GM23338 (cell line): ENCODE measurements around the gene CFAP299. TPM values are rescaled to one million over a fixed set of nuclear protein-coding genes. Genes with fewer than 3 reads are reported as not detected.

Source experiments
- ATAC-seq: fragments of 200-7000 bp; cut with Tn5 transposase; 3 replicates; pipeline ENCODE4 v1.9.1; 2020
- DNase-seq: peaks from one replicate; pipeline ENCODE4 v3.0.0-alpha.2; 2015; ENCODE audit warnings: low spot score
- H2AFZ ChIP-seq: fragments of 200-600 bp; sonication (generic); 2 replicates; pipeline ENCODE4 v1.8.0; 2016; ENCODE audit warnings: antibody characterized with exemption, mild to moderate bottlenecking, moderate library complexity
- H3F3A ChIP-seq: fragments of 200-600 bp; sonication (generic); replicated peaks from 2 replicates; pipeline ENCODE4 v1.8.0; 2017; ENCODE audit warnings: antibody characterized with exemption, mixed run types, low read depth
- H3K27ac ChIP-seq: fragments of 200-600 bp; sonication (generic); 2 replicates; pipeline ENCODE4 v1.6.1; 2016; ENCODE audit warnings: low read depth
- H3K27me3 ChIP-seq: fragments of 200-600 bp; sonication (generic); 2 replicates; pipeline ENCODE4 v1.8.0; 2016; ENCODE audit warnings: mild to moderate bottlenecking, mixed run types, moderate library complexity; ENCODE audit not compliant: insufficient read depth
- H3K36me3 ChIP-seq: fragments of 200-600 bp; sonication (generic); 2 replicates; pipeline ENCODE4 v1.8.0; 2016; ENCODE audit warnings: mild to moderate bottlenecking; ENCODE audit not compliant: insufficient read depth
- H3K4me1 ChIP-seq: fragments of 200-600 bp; sonication (generic); 2 replicates; pipeline ENCODE4 v1.8.0; 2016; ENCODE audit warnings: mild to moderate bottlenecking, moderate library complexity; ENCODE audit not compliant: insufficient read depth
- H3K4me2 ChIP-seq: fragments of 200-600 bp; sonication (generic); 2 replicates; pipeline ENCODE4 v1.7.1; 2017; ENCODE audit warnings: mixed run types
- H3K4me3 ChIP-seq: fragments of 200-600 bp; sonication (generic); 2 replicates; pipeline ENCODE4 v1.6.1; 2016; ENCODE audit warnings: mixed run types
- H3K79me2 ChIP-seq: fragments of 200-600 bp; sonication (generic); replicated peaks from 2 replicates; pipeline ENCODE4 v1.8.0; 2017; ENCODE audit warnings: mild to moderate bottlenecking; ENCODE audit not compliant: insufficient read depth
- H3K9me2 ChIP-seq: fragments of 200-600 bp; sonication (generic); 2 replicates; pipeline ENCODE4 v1.8.0; 2017; ENCODE audit not compliant: insufficient read depth
- H4K20me1 ChIP-seq: fragments of 200-600 bp; sonication (generic); replicated peaks from 2 replicates; pipeline ENCODE4 v1.8.0; 2017; ENCODE audit warnings: mild to moderate bottlenecking; ENCODE audit not compliant: insufficient read depth
- H3K27ac Mint-ChIP-seq: 2 replicates; pipeline ENCODE4 v1.8.0; 2020; ENCODE audit warnings: inconsistent platforms, mild to moderate bottlenecking, moderate library complexity, mixed read lengths
- H3K27me3 Mint-ChIP-seq: 3 replicates; pipeline ENCODE4 v1.8.0; 2022; ENCODE audit warnings: low read depth, mild to moderate bottlenecking, moderate library complexity, mixed read lengths, inconsistent platforms; ENCODE audit not compliant: insufficient read depth, poor library complexity
- H3K36me3 Mint-ChIP-seq: 3 replicates; pipeline ENCODE4 v1.8.0; 2021; ENCODE audit warnings: low read depth, mild to moderate bottlenecking, inconsistent platforms, moderate library complexity, mixed read lengths
- H3K4me1 Mint-ChIP-seq: 3 replicates; pipeline ENCODE4 v1.8.0; 2020; ENCODE audit warnings: mild to moderate bottlenecking, inconsistent platforms, mixed read lengths
- H3K4me3 Mint-ChIP-seq: 3 replicates; pipeline ENCODE4 v1.8.0; 2021; ENCODE audit warnings: moderate library complexity, mild to moderate bottlenecking, inconsistent platforms, mixed read lengths
- H3K9me3 Mint-ChIP-seq: 3 replicates; pipeline ENCODE4 v1.8.0; 2020; ENCODE audit warnings: moderate library complexity, mild to moderate bottlenecking, inconsistent platforms, mixed read lengths
- CREB1 ChIP-seq: fragments of 250-450 bp; sonication (Bioruptor Pico); IDR thresholded peaks from 2 replicates; pipeline ENCODE4 v1.5.0; 2020; ENCODE audit warnings: low read depth, mild to moderate bottlenecking, moderate library complexity
- CTCF ChIP-seq, 2 experiments: fragments of 200-600 bp in 1 of 2; sonication (generic) in 1 of 2; conservative IDR thresholded peaks; 2 replicates each; pipeline versions ENCODE4 v1.5.1 to v1.6.1; 2016 to 2017; ENCODE audit warnings: antibody characterized with exemption in 2 of 2, low read depth in 2 of 2, mild to moderate bottlenecking in 2 of 2, moderate library complexity in 1 of 2
- ETS1 ChIP-seq: IDR thresholded peaks from 2 replicates; pipeline ENCODE4 v1.6.1; 2016; ENCODE audit warnings: antibody characterized with exemption
- EZH2 ChIP-seq: fragments of 200-600 bp; sonication (generic); IDR thresholded peaks from one replicate; pipeline ENCODE4 v1.8.0; 2017; ENCODE audit warnings: antibody characterized with exemption, mild to moderate bottlenecking, low read depth; ENCODE audit not compliant: unreplicated experiment
- EZH2phosphoT487 ChIP-seq: fragments of 200-600 bp; sonication (generic); IDR thresholded peaks from one replicate; pipeline ENCODE4 v1.8.1; 2018; ENCODE audit warnings: antibody characterized with exemption; ENCODE audit not compliant: unreplicated experiment
- JUNB ChIP-seq: IDR thresholded peaks from one replicate; pipeline ENCODE4 v1.6.1; 2016; ENCODE audit warnings: antibody characterized with exemption; ENCODE audit not compliant: unreplicated experiment
- NANOG ChIP-seq: IDR thresholded peaks from 2 replicates; pipeline ENCODE4 v1.6.1; 2016; ENCODE audit warnings: antibody characterized with exemption, borderline replicate concordance
- POLR2AphosphoS5 ChIP-seq: IDR thresholded peaks from 2 replicates; pipeline ENCODE4 v1.6.1; 2016; ENCODE audit warnings: antibody characterized with exemption, low read depth
- REST ChIP-seq: IDR thresholded peaks from one replicate; pipeline ENCODE4 v1.6.1; 2018; ENCODE audit warnings: antibody characterized with exemption; ENCODE audit not compliant: unreplicated experiment
- STAT1 ChIP-seq: IDR thresholded peaks from one replicate; pipeline ENCODE4 v1.6.1; 2016; ENCODE audit warnings: antibody characterized with exemption; ENCODE audit not compliant: unreplicated experiment
- ZNF114 ChIP-seq: fragments of 250-450 bp; sonication (Bioruptor Pico); IDR thresholded peaks from 2 replicates; pipeline ENCODE4 v1.5.0; 2020; ENCODE audit warnings: mild to moderate bottlenecking, moderate library complexity
- ZNF331 ChIP-seq: fragments of 250-450 bp; sonication (Bioruptor Pico); IDR thresholded peaks from 2 replicates; pipeline ENCODE4 v1.5.0; 2020; ENCODE audit warnings: low read depth, mild to moderate bottlenecking, moderate library complexity
- ZNF462 ChIP-seq: fragments of 250-450 bp; sonication (Bioruptor Pico); IDR thresholded peaks from 2 replicates; pipeline ENCODE4 v1.5.0; 2020; ENCODE audit warnings: mild to moderate bottlenecking, moderate library complexity
- polyA plus RNA-seq: library from polyadenylated mRNA; unstranded; fragments of >200 nt; fragmentation: Nextera tagmentation; extraction: Ambion mirVana; gene quantifications from 2 replicates; pipeline ENCODE4 v1.2.1, GENCODE V29; 2016
- total RNA-seq: library from RNA; depleted of rRNA; stranded (reverse); fragments of >200 nt; shearing (Covaris generic); gene quantifications from 2 replicates; pipeline ENCODE4 v1.2.3, GENCODE V29; 2014

CFAP299 gene
- total and polyA plus RNA-seq, 2 experiments from 2014 or later, result not detected

GRCh38 chr4:80610199-80610598 is 274.7 kb downstream of the CFAP299 start:
- H3K4me3 Mint-ChIP-seq, result no peak overlapping the region
- Histone ChIP-seq H4K20me1 (no peaks in the 10 kb centered on the region), H3K36me3 (no peaks in the 10 kb centered on the region), H3K4me1 (peaks cover 11% of the 10 kb centered on the region), H3K4me2 (no peak overlapping the region), H3K9me2 (no peaks in the 10 kb centered on the region), H3K27me3 (no peaks in the 10 kb centered on the region), H3K79me2 (no peaks in the 10 kb centered on the region), H3K4me3 (no peak overlapping the region), H3K27ac (no peak overlapping the region), H2AFZ (no peak overlapping the region), H3F3A (no peaks in the 10 kb centered on the region)
- H3K36me3 Mint-ChIP-seq, result no peaks in the 10 kb centered on the region
- H3K9me3 Mint-ChIP-seq, result no peaks in the 10 kb centered on the region
- H3K27ac Mint-ChIP-seq, result no peak overlapping the region
- H3K27me3 Mint-ChIP-seq, result no peaks in the 10 kb centered on the region
- ATAC-seq (no peak), DNase-seq (no peak)
- H3K4me1 Mint-ChIP-seq, result peaks cover 7% of the 10 kb centered on the region
- no peak for TF ChIP-seq CREB1 (CRISPR knock-in tag)
- TF ChIP-seq JUNB, result no peak
- no peak for TF ChIP-seq NANOG
- no peak for TF ChIP-seq ZNF114 (CRISPR knock-in tag)
- no peak for TF ChIP-seq ZNF331 (CRISPR knock-in tag)
- TF ChIP-seq REST, result no peak
- TF ChIP-seq EZH2phosphoT487, result no peak
- no peak for TF ChIP-seq STAT1
- no peak for TF ChIP-seq CTCF (conservative IDR thresholded peaks at IDR 0.05; ENCODE audit: low read depth in 2 of 2)
- TF ChIP-seq POLR2AphosphoS5, result no peak
- TF ChIP-seq EZH2, result no peak
- no peak for TF ChIP-seq ETS1
- TF ChIP-seq ZNF462 (CRISPR knock-in tag), result no peak
